GM13976 (cell line): ENCODE measurements around the gene TMEM181.
"Not testable (repeated sequence)": the region's sequence is repeated elsewhere in the genome, so short reads cannot be mapped to it uniquely, and the experiment has no call there.

ENCODE experiments used
- DNase-seq: peaks from one replicate; pipeline ENCODE4 v3.0.0; 2012; ENCODE audit warnings: low spot score
- CTCF ChIP-seq: IDR thresholded peaks from 2 replicates; pipeline ENCODE4 v1.5.1; 2012; ENCODE audit warnings: borderline replicate concordance, mild to moderate bottlenecking; ENCODE audit not compliant: insufficient read depth; ENCODE audit errors: extremely low read depth, missing control alignments, control extremely low read depth
- in situ Hi-C: fragments of 300-500 bp; cut with MboI; formaldehyde crosslinking; loops from one replicate; pipeline ENCODE4 v1.12.0; 2022; ENCODE audit warnings: low sequenced_read_pairs, mixed read lengths, inconsistent platforms; ENCODE audit not compliant: unreplicated experiment

Gene TMEM181

DNA sequence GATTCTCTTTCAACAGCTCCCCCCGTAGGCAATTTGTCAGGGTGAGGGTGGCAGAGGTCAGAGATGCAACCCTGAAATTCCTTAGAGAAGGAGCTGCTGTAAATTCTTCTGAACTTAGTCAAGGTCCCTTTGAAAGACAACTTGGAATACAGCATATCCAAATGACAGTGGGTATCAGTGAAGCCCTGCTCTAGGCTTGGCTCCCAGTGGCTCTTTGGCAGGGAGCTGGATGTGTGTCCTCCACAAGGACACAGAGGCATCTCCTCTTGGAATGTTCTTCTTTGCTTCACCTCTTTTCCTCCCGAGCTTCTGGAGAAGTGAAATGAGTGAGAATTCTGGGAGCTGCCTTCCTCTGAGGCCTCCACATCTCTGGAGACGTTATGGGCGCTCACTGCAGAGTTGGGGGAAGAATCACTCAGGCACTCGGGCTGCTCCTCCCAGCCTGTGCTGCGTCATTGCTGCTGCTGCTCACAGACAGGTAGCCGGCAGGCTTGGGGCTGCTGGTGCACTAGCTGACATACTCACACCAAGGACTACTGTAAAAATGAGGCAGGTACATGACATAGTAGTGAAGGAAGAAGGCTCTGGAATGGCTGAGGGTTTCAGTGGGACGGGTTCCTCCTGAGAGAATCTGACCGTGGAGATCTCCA lies 50.6 kb downstream of the TMEM181 start:
- no peak for TF ChIP-seq CTCF
- in situ Hi-C loops = no loop called here
- DNase-seq = no peak

DNA sequence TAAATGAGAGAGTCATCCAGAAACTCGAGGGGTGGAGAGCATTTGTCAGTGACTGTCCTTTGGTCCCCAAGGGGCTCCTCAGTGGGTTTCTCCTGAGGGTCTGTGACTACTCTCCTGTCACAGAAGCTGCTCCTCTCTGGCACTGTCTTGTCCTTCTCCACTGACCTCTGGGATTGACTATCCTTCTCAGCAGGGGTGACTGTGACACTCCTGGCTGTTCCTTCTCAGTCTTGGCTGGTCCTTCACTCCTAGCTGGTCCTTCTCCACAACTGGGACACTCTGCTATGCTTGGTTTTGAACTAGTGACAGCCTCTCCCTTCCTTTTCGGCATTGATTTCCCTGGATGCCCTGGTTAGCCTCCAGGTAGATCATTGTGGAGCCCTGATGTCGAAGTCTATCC lies 51.1 kb downstream of the TMEM181 start:
- no peak for DNase-seq
- in situ Hi-C loops = no loop called here
- TF ChIP-seq CTCF = no peak

- no peak for DNase-seq
- no peak for TF ChIP-seq CTCF
- in situ Hi-C loops = no loop called here
Observed at GRCh38 chr6:158611541-158612370, 51.9 kb downstream of the TMEM181 start.

GRCh38 chr6:158614606-158615005 lies 54.7 kb downstream of the TMEM181 start:
- in situ Hi-C loops, DNase-seq: not testable (repeated sequence)

GRCh38 chr6:158618289-158618688 lies 58.4 kb downstream of the TMEM181 start:
- in situ Hi-C loops, DNase-seq: not testable (repeated sequence)

DNA sequence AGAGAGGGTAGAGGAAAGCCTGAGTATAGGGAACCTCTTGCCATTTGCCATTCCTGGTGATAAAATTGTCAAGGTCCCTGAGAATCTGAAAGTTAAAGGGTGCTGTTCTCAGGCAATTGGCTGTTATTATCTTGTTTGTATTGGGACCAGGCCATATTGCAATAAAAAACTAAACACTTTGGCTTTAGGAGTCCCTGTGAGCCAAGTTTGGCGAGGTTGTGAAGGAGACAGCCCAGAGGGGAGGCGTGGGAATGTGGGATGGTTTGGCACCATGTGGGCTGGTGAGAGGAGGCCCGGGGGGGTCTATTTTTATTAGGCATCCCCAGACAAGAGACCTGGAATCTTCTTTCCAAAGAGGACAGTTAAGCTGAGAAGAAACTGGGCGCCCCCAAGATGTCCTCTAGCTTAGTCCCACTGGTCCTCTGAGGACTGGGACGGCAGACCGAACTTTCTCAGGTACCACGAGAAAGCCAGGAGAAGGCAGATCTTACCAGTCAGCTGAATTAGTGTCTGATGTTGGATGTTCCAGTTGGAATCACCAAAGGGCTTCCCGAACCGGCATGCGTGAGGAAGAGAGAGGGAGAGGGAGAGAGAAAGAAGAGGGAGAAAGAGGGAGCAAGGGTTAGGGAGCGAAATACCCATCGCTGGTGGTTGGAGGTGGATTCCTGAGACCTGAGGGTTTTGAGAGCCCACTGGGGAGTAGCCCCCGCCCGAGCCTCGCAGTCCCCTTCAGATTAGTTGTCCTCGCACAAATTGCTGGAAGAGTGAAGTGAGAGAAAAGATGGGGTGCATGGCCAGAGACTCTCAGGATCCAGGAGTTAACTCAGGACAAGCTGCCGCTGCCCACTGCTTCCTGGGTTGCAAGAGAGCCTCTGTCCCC lies 60.3 kb downstream of the TMEM181 start:
- no peak for TF ChIP-seq CTCF
- no peak for DNase-seq
- in situ Hi-C loops = no loop called here

GRCh38 chr6:158620963-158621693 lies 61.2 kb downstream of the TMEM181 start:
- TF ChIP-seq CTCF = no peak
- in situ Hi-C loops = no loop called here
- no peak for DNase-seq
